ENCODE measurements around the gene KRT2. TPM values are rescaled to one million over a fixed set of nuclear protein-coding genes. Genes with fewer than 3 reads are reported as not detected.

KRT2 gene
- polyA plus RNA-seq, 2 of the 4 experiments (the other 2 are of a cell fraction): 0.09 TPM; not detected in 1

DNA sequence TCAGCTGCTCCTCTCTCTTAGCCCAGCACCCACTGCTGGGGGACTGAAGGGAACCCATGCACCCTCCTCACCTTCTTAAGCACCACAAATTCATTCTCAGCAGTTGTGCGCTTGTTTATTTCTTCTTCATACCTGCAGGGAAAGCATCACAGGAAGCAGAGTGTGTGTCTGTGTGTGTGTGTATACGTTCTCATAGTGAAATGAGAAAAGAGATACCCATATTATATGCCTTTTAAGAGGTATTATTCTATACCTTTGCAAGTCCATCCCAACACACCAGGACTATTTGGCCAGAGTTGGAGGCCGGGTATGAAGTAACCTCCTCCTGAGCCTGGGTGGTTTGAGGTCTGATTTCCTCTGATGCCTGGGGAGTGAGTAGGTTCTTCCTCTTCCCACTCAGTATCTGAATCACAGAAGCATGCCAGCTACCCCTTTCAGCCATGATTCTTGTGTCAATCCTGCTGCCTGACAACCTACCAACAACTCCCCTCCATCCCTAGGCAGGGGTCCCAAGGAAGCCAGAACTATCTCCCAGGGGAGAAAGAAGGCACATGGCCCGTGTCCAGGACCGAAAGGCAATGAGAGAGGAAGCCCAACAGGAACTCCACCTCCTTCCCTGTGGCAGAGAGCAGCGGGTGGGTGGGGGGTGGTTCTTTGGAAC lies 36.7 kb downstream of the KRT2 start:
- DNase-seq (ENCODE audit: low read depth in 1 of 2, low spot score in 1 of 2) (no peak), ATAC-seq (no peak), FAIRE-seq (no peak)
- H3K27ac ChIP-seq: no peak overlapping the region
- H3K4me3 ChIP-seq: no peak overlapping the region
- ChIA-PET POLR2A (no interaction called here), CTCF (no interaction called here)
- TF ChIP-seq NFE2L2 (conservative IDR thresholded peaks at IDR 0.05; ENCODE audit: low read length): no peak
- TF ChIP-seq BHLHE40 (IDR thresholded peaks at IDR 0.05; ENCODE audit: low read depth, low read length): no peak
- no peak for TF ChIP-seq HOXB13 (CRISPR knock-in tag; IDR thresholded peaks at IDR 0.05; ENCODE audit: low read depth)
- TF ChIP-seq RFX5 (IDR thresholded peaks at IDR 0.05): no peak
- TF ChIP-seq CHD2 (IDR thresholded peaks at IDR 0.05; ENCODE audit: low read length, partially characterized antibody): no peak
- no peak for TF ChIP-seq CEBPB (IDR thresholded peaks at IDR 0.05)
- TF ChIP-seq SREBF2 (IDR thresholded peaks at IDR 0.05): no peak
- no peak for TF ChIP-seq RAD21 (conservative IDR thresholded peaks at IDR 0.05 in 1 of 2, IDR thresholded peaks at IDR 0.05 in 1 of 2)
- TF ChIP-seq TFCP2L1 (CRISPR knock-in tag; IDR thresholded peaks at IDR 0.05): no peak
- TF ChIP-seq HDAC2 (IDR thresholded peaks at IDR 0.05): no peak
- TF ChIP-seq, protein P1, sequence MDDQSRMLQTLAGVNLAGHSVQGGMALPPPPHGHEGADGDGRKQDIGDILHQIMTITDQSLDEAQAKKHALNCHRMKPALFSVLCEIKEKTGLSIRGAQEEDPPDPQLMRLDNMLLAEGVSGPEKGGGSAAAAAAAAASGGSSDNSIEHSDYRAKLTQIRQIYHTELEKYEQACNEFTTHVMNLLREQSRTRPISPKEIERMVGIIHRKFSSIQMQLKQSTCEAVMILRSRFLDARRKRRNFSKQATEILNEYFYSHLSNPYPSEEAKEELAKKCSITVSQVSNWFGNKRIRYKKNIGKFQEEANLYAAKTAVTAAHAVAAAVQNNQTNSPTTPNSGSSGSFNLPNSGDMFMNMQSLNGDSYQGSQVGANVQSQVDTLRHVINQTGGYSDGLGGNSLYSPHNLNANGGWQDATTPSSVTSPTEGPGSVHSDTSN (IDR thresholded peaks at IDR 0.05): no peak
- no peak for TF ChIP-seq ZNF302 (CRISPR knock-in tag; IDR thresholded peaks at IDR 0.05)
- TF ChIP-seq NR3C1 (IDR thresholded peaks at IDR 0.05): no peak
- TF ChIP-seq, protein P2, sequence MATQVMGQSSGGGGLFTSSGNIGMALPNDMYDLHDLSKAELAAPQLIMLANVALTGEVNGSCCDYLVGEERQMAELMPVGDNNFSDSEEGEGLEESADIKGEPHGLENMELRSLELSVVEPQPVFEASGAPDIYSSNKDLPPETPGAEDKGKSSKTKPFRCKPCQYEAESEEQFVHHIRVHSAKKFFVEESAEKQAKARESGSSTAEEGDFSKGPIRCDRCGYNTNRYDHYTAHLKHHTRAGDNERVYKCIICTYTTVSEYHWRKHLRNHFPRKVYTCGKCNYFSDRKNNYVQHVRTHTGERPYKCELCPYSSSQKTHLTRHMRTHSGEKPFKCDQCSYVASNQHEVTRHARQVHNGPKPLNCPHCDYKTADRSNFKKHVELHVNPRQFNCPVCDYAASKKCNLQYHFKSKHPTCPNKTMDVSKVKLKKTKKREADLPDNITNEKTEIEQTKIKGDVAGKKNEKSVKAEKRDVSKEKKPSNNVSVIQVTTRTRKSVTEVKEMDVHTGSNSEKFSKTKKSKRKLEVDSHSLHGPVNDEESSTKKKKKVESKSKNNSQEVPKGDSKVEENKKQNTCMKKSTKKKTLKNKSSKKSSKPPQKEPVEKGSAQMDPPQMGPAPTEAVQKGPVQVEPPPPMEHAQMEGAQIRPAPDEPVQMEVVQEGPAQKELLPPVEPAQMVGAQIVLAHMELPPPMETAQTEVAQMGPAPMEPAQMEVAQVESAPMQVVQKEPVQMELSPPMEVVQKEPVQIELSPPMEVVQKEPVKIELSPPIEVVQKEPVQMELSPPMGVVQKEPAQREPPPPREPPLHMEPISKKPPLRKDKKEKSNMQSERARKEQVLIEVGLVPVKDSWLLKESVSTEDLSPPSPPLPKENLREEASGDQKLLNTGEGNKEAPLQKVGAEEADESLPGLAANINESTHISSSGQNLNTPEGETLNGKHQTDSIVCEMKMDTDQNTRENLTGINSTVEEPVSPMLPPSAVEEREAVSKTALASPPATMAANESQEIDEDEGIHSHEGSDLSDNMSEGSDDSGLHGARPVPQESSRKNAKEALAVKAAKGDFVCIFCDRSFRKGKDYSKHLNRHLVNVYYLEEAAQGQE (IDR thresholded peaks at IDR 0.05): no peak
- no peak for TF ChIP-seq CBX2 (IDR thresholded peaks at IDR 0.05; ENCODE audit: borderline replicate concordance, low read depth)
- no peak for TF ChIP-seq HEYL (CRISPR knock-in tag; IDR thresholded peaks at IDR 0.05)
- TF ChIP-seq NPAS2 (CRISPR knock-in tag; IDR thresholded peaks at IDR 0.05; ENCODE audit: borderline replicate concordance): no peak
- WGBS (ENCODE audit: missing lambda C conversion rate): 57% methylated on average over 5 of the region's 6 CpGs
- no peaks in the 10 kb centered on the region for H3K4me1 ChIP-seq
- no peak overlapping the region for H3K4me2 ChIP-seq
- H3K9me3 ChIP-seq: no peaks in the 10 kb centered on the region

DNA sequence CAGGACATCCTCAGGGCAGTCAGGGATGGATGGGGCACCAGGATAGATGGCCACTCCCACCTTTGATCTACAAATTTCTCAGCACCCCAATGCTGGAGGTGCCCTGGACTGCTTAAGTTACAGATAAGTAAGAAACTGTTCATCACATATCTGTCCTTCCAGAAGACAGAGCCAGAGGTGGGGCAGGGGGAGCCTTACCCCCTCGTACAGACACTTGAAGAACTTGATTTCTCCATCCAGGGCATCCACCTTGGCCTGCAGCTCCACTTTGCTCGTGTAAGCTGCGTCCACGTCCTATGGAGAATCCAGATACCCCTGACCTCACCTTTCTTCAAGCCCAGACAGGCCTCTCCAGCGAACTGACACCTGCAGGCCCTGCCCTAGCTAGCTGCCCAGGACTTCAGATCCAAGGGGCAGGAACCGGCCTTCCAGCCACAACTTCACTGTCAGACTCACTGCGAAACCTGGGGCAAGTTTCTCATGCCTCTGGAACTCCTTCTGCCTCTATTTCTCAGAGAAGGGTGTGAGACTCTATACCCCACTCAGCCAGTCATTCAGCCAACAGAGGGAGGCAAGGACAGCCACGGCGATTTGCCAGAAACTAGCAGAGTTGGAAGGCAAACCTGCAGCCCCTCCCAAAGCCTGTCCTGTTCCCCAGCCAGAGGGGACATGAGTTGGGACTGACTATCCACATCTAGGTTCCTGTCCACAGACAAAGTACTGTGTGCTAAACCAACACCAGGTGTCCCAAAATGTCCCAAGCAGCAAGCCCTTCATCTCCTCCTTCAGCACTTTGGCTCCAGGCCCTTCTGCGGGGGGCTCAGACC lies 37.4 kb downstream of the KRT2 start:
- Histone ChIP-seq H3K27ac (no peak overlapping the region), H3K4me1 (no peaks in the 10 kb centered on the region), H3K9me3 (no peaks in the 10 kb centered on the region), H3K4me3 (no peak overlapping the region), H3K4me2 (no peak overlapping the region)
- ChIA-PET CTCF (no interaction called here), POLR2A (no interaction called here)
- 68% methylated on average over 10 of the region's 10 CpGs for WGBS (ENCODE audit: missing lambda C conversion rate)
- no peak for DNase-seq (ENCODE audit: low read depth in 1 of 2, low spot score in 1 of 2)
- TF ChIP-seq FOSL2 (IDR thresholded peaks at IDR 0.05) (no peak), FOSL2 (CRISPR knock-in tag; IDR thresholded peaks at IDR 0.05) (no peak), JUN (IDR thresholded peaks at IDR 0.05) (no peak), ZC3H11A (IDR thresholded peaks at IDR 0.05) (no peak)
- no peak for ATAC-seq
- FAIRE-seq: no peak
